LHCN-M2 (cell line): ENCODE measurements around the gene KIF5C. TPM values are rescaled to one million over a fixed set of nuclear protein-coding genes. Genes with fewer than 3 reads are reported as not detected.

Experiments
- DNase-seq: peaks from one replicate; pipeline ENCODE4 v3.0.0-alpha.2; 2012; ENCODE audit warnings: low read depth
- total RNA-seq: library from RNA; depleted of rRNA; stranded (reverse); fragments of >200 nt; gene quantifications from 2 replicates; pipeline ENCODE4 v1.2.3, GENCODE V29; 2014; rRNA removed

Gene KIF5C
- total RNA-seq, 1 experiment from 2014 or later, result 0.17 TPM

GRCh38 chr2:149070681-149071320 lies 195.8 kb downstream of the KIF5C start:
- DNase-seq, result no peak

GRCh38 chr2:149075105-149075504 lies 200.1 kb downstream of the KIF5C start:
- no peak for DNase-seq

GRCh38 chr2:149075853-149076252 lies 200.8 kb downstream of the KIF5C start:
- DNase-seq, result no peak

Other genes with a start within 250 kb of the KIF5C start
- gene EPC2, start 230.5 kb upstream of the KIF5C start, total RNA-seq, result 11.8 and 13.8 TPM in 2 replicates
- gene LYPD6B, start 163.5 kb downstream of the KIF5C start, total RNA-seq, result 12.1 and 14.6 TPM in 2 replicates